Stimulated activated CD8-positive, alpha-beta memory T cell treated with anti-CD3 and anti-CD28 coated beads, Interleukin-15, amount 100 ng/mL, for 24 hours (primary cell): ENCODE data around the gene KARS1.
A peak's percentile ranks its signal among the peaks of the same experiment; 100 is the strongest.
"Not testable (repeated sequence)": the region's sequence is repeated elsewhere in the genome, so short reads cannot be mapped to it uniquely, and the experiment has no call there.

Experiments
- DNase-seq: peaks from one replicate; pipeline ENCODE4 v3.0.0-alpha.2; 2020; ENCODE audit warnings: low read depth

KARS1 gene

GRCh38 chr16:75624921-75625334 lies 22.5 kb downstream of the KARS1 start:
- DNase-seq = no peak

GRCh38 chr16:75622761-75623605 lies 24.5 kb downstream of the KARS1 start, which contains the start of gene ADAT1:
TSS of gene ADAT1 (minus strand) at chr16:75623281. CDS start at chr16:75620799, 2,482 bp downstream.
- peak; percentile 94 for DNase-seq

DNA sequence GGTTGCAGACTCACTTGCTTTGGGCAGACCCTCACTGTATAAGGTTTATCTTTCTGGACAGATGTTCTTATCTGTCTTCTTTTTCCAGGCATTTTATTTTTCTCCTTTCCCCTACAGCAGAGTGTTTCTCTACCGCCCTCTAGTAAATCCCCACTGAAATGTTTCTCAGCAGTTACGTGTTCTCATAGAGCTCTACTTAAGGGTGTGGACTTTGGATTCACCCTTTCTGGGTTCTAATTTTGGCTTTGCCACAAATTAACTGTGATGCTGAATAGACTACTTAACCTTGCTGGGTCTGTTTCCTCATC lies 26.3 kb downstream of the KARS1 start:
- DNase-seq = no peak

DNA sequence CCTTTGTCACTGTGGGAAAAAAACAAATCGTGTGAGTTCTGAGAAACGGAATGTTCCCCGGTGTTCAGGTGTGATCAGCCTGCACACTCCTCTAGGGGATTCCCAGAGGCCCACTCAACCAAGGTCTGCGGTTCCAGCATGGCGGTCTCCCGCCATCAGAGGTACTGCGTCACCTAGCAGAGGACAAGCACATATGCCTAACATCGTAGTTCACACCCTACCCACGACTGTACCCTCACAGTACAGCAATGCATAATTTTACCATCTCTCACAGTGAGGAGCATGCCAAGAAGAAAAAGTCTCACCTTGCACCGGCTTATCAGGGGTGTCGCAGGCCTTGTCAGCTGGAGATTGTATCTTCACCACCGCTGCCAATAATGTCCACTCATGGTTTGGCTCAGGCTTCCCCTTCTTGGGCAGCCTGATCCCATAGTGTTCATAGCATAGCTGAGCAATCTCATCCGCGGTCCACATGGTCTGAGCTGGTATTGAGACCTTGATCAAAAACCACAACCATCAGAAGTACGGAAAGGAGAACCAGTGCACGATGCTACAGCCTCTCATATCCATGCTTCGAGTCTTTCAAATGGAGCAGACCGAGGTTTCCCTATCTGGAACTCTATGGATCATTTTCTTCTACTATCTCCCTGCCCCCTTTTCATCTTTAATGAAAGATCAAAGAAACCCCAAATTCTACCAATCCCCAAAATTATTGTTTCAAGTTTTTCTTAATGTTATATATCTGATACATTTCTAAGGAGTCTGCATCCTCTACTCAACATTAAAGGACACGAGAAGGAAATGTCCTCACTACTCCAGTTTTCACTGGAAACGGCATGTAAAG lies 26.9 kb downstream of the KARS1 start:
- DNase-seq = no peak

DNA sequence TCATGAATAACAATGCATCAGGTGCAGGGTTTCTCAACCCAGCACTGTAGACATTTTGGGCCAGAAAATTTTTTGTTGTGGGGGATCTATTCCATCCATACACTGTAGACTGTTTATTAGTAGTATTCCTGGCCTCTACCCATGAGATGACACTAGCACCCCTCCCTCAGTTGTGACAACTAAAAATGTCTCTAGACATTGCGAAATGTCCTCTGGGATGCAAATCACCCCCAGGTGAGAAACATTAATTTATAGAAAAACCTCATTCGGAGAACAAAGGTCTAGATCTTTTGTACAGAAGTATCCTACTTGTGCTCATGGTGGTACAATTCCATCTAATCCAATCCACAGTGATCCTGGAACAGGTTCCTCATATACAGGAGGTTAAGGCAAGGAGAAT lies 28.7 kb downstream of the KARS1 start:
- DNase-seq = no peak

GRCh38 chr16:75617121-75617520 lies 30.3 kb downstream of the KARS1 start:
- DNase-seq = no peak

- no peak for DNase-seq
These were observed 30.9 kb downstream of the KARS1 start for GRCh38 chr16:75616521-75617010.

- DNase-seq = no peak
These were observed 31.8 kb downstream of the KARS1 start for GRCh38 chr16:75615619-75616018.

DNA sequence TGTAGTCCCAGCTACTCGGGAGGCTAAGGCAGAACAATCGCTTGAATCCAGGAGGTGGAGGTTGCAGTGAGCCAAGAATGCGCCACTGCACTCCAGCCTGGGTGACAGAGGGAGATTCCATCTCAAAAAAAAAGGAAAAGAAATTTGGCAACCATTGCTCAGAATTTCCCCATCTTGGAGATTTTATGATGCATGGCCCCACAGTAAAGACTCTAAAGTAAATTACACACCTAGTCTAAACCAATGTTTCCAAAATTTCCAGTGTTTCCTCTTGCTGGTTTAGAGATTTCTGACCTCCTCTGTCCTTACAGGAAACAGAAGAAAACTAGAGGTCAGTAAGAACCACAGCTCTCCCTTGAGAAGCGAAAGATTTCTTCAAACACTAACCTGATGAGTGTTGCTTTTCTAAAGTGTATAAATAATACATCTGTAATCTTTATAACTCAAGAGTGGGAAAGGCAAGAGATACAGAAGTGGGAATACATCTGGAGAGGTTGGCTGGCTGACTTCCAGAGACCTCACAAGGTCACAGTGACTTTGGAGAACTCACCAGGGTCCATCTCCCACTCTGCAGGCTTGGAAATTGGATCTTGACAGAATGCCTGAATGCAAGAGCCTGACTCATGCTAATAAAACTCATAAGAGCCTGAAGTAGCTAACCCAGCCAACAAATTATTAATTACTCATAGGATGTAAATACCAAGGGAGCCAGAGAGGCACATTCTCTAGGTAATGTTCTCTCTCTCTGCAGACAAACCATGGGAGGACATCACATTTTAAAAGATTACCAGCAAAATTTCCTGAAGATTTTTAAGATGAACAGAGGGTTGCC lies 33.2 kb downstream of the KARS1 start:
- DNase-seq = no peak

DNA sequence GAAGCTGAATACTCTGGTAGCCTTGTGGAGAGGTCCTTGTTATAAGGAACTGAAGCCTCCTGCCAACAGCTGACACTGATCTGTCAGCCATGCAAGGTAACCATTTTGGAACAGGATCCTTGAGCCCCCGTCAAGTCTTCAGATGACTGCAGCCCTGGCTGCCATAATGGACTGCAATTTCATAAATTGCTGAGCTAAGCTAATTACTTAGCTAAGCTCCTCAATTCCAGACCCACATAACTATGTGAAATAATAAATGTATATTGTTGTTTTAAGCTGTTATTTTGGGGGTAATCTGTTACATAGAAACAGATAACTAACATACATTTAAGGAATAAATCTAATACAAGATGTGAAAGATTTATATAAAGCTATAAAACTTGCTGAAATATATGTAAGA lies 41.0 kb downstream of the KARS1 start:
- no peak for DNase-seq

DNA sequence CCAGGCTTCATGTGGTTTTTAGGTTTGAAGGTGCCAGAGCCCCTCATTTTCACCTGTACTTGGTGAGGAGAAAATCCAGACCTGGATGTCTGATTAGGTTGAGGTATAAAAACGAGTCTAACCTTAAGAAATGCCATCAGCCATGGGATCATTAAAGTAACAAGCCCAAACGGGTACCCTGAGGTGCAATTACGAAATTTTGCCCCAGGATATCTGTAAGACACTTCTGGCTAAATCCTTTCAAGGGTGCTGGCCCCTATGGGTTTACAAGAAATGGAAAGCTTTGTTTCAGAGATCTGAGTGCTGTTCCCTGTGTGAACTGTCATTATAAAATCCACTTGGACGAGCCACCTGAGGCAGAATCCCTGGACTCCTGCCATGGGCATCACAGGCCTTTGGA lies 44.2 kb downstream of the KARS1 start:
- no peak for DNase-seq

DNA sequence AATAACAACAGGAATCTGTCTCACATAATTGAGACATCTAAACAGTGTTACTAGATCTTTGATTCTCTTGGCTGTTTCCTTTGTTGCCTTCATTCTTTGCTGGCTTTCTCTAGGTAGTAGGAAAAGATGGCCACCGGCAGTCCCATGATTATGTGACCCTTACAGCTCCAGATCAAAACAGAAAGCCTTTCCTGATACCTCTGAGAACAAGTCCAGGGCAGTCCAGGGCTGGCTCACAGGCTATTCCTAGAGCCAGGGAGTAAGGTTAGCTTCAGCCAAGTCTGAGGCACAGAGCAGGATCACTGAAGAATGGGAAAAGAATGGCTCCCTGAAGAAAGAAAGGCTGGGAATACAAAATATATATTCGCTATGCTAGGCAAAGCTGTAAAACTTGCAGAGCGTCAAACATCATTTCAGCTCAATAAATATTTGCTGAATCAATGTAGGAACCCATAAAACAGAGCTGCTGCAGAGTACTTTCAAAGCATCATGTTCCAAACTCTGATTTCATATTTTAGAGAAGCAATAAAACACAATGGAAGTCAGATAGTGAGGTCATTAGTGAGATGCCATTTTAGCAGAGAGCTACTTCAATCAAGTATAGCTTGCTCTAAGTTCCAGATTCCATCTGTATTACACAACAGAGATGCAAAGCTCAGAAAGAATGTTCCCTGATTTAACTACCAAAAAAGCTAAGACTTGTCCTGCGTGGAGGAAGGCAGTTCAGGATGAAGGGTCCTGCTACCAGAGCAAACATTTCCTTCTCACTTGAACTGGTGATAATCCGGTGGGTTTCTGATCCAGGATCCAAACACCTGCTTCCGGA lies 47.8 kb downstream of the KARS1 start:
- DNase-seq = no peak

DNA sequence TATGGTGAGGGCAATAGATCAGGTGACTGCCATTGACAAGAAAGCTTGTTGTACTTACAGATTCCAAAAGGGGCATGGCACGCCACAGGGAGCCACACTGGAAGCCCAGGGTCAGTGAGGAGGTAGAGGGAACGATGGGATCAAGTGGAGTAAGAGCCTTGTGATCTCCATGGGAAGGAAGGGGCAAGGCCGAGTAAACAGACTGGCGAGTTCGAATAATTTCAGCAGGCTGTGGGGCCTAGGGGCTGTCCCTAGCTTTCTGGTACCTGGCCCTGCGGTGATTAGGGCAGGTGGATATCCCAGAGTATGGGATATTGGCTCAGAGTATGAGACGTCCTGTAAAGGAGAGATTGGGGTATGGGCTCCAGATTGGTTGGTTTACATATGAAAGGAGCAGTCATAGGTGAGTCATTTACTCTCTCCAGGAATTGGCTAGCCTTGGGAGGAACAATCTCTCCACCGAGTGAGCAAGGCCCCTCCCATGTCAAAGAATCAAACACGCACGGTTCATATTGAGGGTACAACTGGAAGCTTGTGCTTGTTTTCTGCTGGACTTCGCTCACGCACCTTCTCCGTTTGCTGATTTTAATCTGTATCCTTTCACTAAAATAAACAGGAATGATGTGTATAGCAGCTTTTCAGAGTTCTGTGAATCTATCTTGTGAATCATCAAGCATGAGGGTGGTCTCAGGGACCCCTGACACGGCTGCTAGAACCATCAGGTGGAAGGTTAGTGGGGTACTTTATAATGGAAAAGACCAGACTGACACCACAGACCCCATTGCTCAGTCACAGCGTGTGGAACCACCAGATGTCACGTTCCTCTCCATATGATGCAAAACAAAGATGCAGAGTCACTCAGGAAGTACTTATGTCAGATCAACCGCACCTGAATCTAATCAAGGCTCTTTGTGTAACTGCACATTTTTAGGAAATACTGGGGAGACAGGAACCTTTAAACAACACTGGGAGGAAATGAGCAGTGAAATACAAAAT lies 53.3 kb downstream of the KARS1 start:
- no peak for DNase-seq

GRCh38 chr16:75593308-75593707 lies 54.2 kb downstream of the KARS1 start:
- no peak for DNase-seq

DNA sequence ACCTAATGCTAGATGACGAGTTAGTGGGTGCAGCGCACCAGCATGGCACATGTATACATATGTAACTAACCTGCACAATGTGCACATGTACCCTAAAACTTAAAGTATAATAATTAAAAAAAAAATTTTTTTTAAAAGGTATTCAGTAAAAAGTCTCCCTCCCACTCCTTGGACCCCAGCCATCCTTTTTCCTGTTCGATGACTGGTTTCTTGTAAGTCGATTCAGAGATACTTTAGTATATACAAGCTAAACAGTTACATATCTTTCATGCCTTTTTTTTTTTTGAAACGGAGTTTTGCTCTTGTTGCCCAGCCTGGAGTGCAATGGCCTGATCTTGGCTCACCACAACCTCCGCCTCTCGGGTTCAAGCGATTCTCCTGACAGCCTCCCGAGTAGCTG lies 55.5 kb downstream of the KARS1 start:
- DNase-seq = not testable (repeated sequence)

DNA sequence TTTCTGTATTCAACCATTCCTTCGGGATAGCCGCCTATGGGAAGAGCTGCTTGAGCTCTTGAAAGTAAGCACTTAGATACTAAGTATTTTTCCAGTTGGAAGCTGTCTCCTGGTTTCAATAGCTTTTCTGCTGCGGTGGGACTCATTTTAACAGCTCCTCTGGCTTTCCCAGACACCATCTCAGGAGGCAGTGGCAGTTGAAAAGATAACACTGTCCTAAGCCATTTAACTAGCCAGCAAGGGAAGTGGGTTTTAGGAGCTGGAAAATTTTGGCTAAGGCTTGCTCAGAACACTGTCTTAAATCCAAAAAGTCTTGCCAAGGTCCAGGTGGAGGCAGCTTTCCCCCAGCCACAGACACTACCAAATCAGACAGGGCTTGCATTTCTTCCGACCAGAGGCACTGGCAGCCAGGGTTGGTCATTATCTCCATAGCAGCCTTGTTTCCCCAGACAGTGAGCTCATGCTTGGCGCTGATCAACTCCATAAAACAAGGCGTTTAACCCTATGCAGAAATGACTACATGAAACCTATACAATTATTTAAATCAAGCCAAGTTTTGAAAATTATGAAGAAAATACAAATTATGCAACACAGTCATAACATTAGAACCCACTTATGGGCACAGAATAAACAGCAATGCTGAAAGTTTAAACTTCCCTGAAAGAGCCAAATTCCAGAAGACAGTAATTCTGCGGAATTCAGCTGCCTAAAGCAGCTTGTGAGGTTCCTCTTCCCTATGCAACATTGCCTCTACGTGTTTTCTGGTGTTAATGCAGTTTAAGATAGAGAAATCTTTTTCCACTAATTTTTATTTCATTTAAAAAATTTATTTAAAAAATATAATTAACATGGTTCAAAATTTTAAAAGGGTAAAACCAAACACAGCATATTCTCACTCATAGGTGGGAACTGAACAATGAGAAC lies 56.3 kb downstream of the KARS1 start:
- no peak for DNase-seq

- DNase-seq = no peak
These were observed 58.2 kb downstream of the KARS1 start for GRCh38 chr16:75589306-75589705.

DNA sequence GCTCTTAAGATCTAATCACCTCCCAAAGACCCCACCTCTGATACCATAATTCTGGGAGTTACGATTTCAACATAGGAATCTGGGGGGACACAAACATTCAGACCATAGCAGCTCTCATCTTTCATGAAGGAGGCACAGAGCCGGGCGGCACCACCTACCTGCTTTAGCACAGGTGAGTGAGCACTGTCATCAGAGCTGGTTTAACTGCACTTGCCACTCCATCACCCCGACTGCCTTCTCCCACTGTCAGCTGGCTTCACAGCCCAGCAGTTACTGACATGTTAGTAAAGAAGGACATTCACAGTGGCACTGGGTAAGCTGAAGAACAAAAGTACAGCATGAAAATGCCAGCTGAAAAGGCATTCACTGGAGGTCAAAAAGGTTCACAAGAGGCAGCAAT lies 58.7 kb downstream of the KARS1 start:
- no peak for DNase-seq

GRCh38 chr16:75584108-75584507 lies 63.4 kb downstream of the KARS1 start:
- DNase-seq = no peak
